ENCODE results near the gene SLC44A5. TPM values are rescaled to one million over a fixed set of nuclear protein-coding genes. Genes with fewer than 3 reads are reported as not detected.

SLC44A5 gene
- total RNA-seq, 2 donors from 2014 or later: 3.6 to 5.4 TPM

- no peaks in the 10 kb centered on the region for H3K27me3 ChIP-seq
- no peak overlapping the region for H3K27ac ChIP-seq
- H3K36me3 ChIP-seq (replicated peaks in 1 of 2; ENCODE audit: insufficient read depth in 1 of 2, low read depth in 2 of 2): no peaks in the 10 kb centered on the region
- intact Hi-C loops (cut with DNase I): no loop called here
- TF ChIP-seq POLR2A (IDR thresholded peaks at IDR 0.05) (no peak), CTCF (IDR thresholded peaks at IDR 0.05) (no peak)
- H3K4me1 ChIP-seq: no peaks in the 10 kb centered on the region
- no peak for DNase-seq
- no peak overlapping the region for H3K4me3 ChIP-seq
- no peaks in the 10 kb centered on the region for H3K9me3 ChIP-seq
- 38 to 47% methylated on average over 1 of the region's 1 CpG for WGBS, 2 donors
- no peak for ATAC-seq
These were observed 399.3 kb downstream of the SLC44A5 start for GRCh38 chr1:75211648-75212047.

- ATAC-seq: no peak
- DNase-seq: no peak
- TF ChIP-seq POLR2A (IDR thresholded peaks at IDR 0.05) (no peak), CTCF (IDR thresholded peaks at IDR 0.05) (no peak)
- Histone ChIP-seq H3K36me3 (replicated peaks in 1 of 2; ENCODE audit: insufficient read depth in 1 of 2, low read depth in 2 of 2) (no peaks in the 10 kb centered on the region), H3K27ac (no peak overlapping the region), H3K4me3 (no peak overlapping the region), H3K9me3 (no peaks in the 10 kb centered on the region), H3K4me1 (no peaks in the 10 kb centered on the region), H3K27me3 (no peaks in the 10 kb centered on the region)
- intact Hi-C loops (cut with DNase I): no loop called here
These were observed 402.1 kb downstream of the SLC44A5 start for GRCh38 chr1:75208862-75209261.

GRCh38 chr1:75203415-75204277, 407.3 kb downstream of the SLC44A5 start:
- Histone ChIP-seq H3K4me1 (peaks cover 6% of the 10 kb centered on the region), H3K36me3 (replicated peaks in 1 of 2; ENCODE audit: insufficient read depth in 1 of 2, low read depth in 2 of 2) (no peaks in the 10 kb centered on the region), H3K4me3 (no peak overlapping the region), H3K27ac (no peak overlapping the region), H3K9me3 (no peaks in the 10 kb centered on the region), H3K27me3 (no peaks in the 10 kb centered on the region)
- 16 to 21% methylated on average over 8 of the region's 8 CpGs for WGBS, 2 donors
- DNase-seq: peak in 2 of 4 donors; percentile 6 to 13
- intact Hi-C loops (cut with DNase I): loop anchor here (5.0 kb wide), 1 partner anchor 431 kb away; no protein-coding TSS in a partner anchor
- TF ChIP-seq POLR2A (IDR thresholded peaks at IDR 0.05) (no peak), CTCF (IDR thresholded peaks at IDR 0.05) (peak; percentile 28 to 88 (median 65))
- peak; percentile 45 for ATAC-seq

GRCh38 chr1:75202751-75203150, 408.2 kb downstream of the SLC44A5 start:
- intact Hi-C loops (cut with DNase I): loop anchor here (5.0 kb wide), 1 partner anchor 430 kb away; no protein-coding TSS in a partner anchor
- no peak overlapping the region for H3K27ac ChIP-seq
- H3K9me3 ChIP-seq: no peaks in the 10 kb centered on the region
- H3K4me3 ChIP-seq: no peak overlapping the region
- ATAC-seq (no peak), DNase-seq (no peak)
- 79% methylated on average over 4 of the region's 4 CpGs for WGBS, 2 donors
- TF ChIP-seq POLR2A (IDR thresholded peaks at IDR 0.05) (no peak), CTCF (IDR thresholded peaks at IDR 0.05) (no peak)
- H3K36me3 ChIP-seq (replicated peaks in 1 of 2; ENCODE audit: insufficient read depth in 1 of 2, low read depth in 2 of 2): no peaks in the 10 kb centered on the region
- H3K27me3 ChIP-seq: no peaks in the 10 kb centered on the region
- peaks cover 11% of the 10 kb centered on the region for H3K4me1 ChIP-seq

GRCh38 chr1:75198761-75199160, 412.2 kb downstream of the SLC44A5 start:
- no peak for ATAC-seq
- H3K27ac ChIP-seq: no peak overlapping the region
- intact Hi-C loops (cut with DNase I): no loop called here

More at GRCh38 chr1:75198761-75199160, 412.2 kb downstream of the SLC44A5 start:
- no peaks in the 10 kb centered on the region for H3K36me3 ChIP-seq (replicated peaks in 1 of 2; ENCODE audit: insufficient read depth in 1 of 2, low read depth in 2 of 2)
- peaks cover 11% of the 10 kb centered on the region for H3K4me1 ChIP-seq
- TF ChIP-seq CTCF (IDR thresholded peaks at IDR 0.05) (no peak), POLR2A (IDR thresholded peaks at IDR 0.05) (no peak)
- H3K27me3 ChIP-seq: no peaks in the 10 kb centered on the region
- H3K4me3 ChIP-seq: no peak overlapping the region
- no peaks in the 10 kb centered on the region for H3K9me3 ChIP-seq
- DNase-seq: no peak
- WGBS, 2 donors: 5 to 10% methylated on average over 1 of the region's 1 CpG
